ENCODE results near the gene DNAJC16.

DNA sequence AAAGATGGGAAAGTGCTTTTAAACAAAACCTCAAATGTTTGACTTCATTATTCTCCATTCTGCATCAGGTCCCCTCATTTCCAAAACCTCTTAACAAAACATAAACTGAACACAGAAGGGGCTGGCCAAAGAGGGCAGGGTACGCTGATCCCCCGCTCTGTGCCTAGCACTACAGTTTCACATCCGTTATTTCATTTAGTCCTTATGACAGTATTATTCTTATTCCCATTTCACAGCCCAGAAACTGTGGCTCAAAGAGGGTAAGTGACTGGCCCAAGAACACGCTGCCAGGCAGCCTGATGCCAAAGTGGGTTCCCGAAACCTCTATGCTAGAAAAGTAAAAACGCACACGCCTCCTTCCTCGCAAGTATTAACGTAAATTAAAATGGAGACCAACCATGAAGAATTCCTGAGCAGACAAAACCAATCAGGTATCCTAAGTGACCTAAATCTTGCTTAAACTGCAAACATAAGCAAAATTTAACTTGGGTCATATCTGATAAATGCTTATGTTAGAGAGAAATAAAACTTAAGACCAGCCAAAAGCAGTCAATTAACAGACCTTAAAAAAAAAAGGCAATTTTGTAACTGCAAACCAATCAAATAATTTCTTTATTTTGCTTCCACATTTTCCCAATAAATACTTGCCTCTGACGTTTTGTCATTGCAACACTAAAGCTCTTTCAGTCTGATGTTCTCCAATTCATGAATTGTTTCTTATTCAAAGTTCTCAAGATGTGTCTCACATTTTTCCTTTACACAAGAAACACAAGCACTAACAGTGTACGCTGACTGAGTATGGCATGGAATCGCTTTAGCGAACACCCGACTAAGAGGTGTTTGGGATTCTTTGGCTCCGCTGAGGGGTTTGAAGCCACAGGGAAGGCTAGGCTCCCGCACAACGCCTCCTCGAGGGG, 3.3 kb upstream of the DNAJC16 start:
- TF ChIP-seq PATZ1 (CRISPR knock-in tag; IDR thresholded peaks at IDR 0.05; ENCODE audit: borderline replicate concordance): no peak
- no peak for TF ChIP-seq TOX (CRISPR knock-in tag; IDR thresholded peaks at IDR 0.05; ENCODE audit: borderline replicate concordance)
- no peak for TF ChIP-seq ZNF8 (CRISPR knock-in tag; IDR thresholded peaks at IDR 0.05)
- TF ChIP-seq ZC3H10 (CRISPR knock-in tag; IDR thresholded peaks at IDR 0.05): no peak
- no peak for TF ChIP-seq ESRRG (CRISPR knock-in tag; IDR thresholded peaks at IDR 0.05)
- TF ChIP-seq PPARA (CRISPR knock-in tag; IDR thresholded peaks at IDR 0.05; ENCODE audit: borderline replicate concordance): no peak
- no peak for TF ChIP-seq TSHZ2 (CRISPR knock-in tag; IDR thresholded peaks at IDR 0.05)
- TF ChIP-seq, protein P1, sequence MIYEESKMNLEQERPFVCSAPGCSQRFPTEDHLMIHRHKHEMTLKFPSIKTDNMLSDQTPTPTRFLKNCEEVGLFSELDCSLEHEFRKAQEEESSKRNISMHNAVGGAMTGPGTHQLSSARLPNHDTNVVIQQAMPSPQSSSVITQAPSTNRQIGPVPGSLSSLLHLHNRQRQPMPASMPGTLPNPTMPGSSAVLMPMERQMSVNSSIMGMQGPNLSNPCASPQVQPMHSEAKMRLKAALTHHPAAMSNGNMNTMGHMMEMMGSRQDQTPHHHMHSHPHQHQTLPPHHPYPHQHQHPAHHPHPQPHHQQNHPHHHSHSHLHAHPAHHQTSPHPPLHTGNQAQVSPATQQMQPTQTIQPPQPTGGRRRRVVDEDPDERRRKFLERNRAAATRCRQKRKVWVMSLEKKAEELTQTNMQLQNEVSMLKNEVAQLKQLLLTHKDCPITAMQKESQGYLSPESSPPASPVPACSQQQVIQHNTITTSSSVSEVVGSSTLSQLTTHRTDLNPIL (CRISPR knock-in tag; IDR thresholded peaks at IDR 0.05; ENCODE audit: low read depth): no peak
- no peak for TF ChIP-seq ARNTL (CRISPR knock-in tag; IDR thresholded peaks at IDR 0.05; ENCODE audit: borderline replicate concordance, low read depth)
- no peak for TF ChIP-seq ZNF70 (CRISPR knock-in tag; IDR thresholded peaks at IDR 0.05)
- TF ChIP-seq ZFP3 (CRISPR knock-in tag; IDR thresholded peaks at IDR 0.05): no peak
- TF ChIP-seq POU6F1 (CRISPR knock-in tag; IDR thresholded peaks at IDR 0.05; ENCODE audit: borderline replicate concordance, low read depth): no peak
- no peak for TF ChIP-seq TCF4 (CRISPR knock-in tag; IDR thresholded peaks at IDR 0.05; ENCODE audit: borderline replicate concordance)
- TF ChIP-seq ZNF565 (CRISPR knock-in tag; conservative IDR thresholded peaks at IDR 0.05; ENCODE audit: low read depth): no peak

Measured in SK-N-SH treated with all-trans-retinoic acid at 6 μM for 48 hours (cell line).